A549 (cell line): ENCODE measurements around the gene APAF1. TPM values are rescaled to one million over a fixed set of nuclear protein-coding genes. Genes with fewer than 3 reads are reported as not detected.

ENCODE experiments used
- ATAC-seq, 2 experiments: fragments of 200-7000 bp in 1 of 2; fragments of >200 bp in 1 of 2; cut with Nextera tagmentation in 1 of 2; cut with Tn5 transposase in 1 of 2; 3 replicates each; pipeline versions ENCODE4 v1.8.0 to v1.9.1; 2018 to 2020; ENCODE audit warnings: mild to moderate bottlenecking in 1 of 2, moderate library complexity in 1 of 2
- CTCF ChIA-PET: fragments of 300-600 bp; sonication (Branson Sonifier 250); formaldehyde crosslinking; extraction: SDS; loops from one replicate; lab custom pipeline; 2021; ENCODE audit warnings: antibody characterized with exemption, inconsistent platforms; lab: Yijun Ruan, JAX
- POLR2A ChIA-PET: fragments of 350-600 bp; formaldehyde crosslinking; extraction: SDS; loops from one replicate; lab custom pipeline; 2021; ENCODE audit warnings: antibody characterized with exemption, inconsistent platforms; lab: Yijun Ruan, JAX
- DNase-seq, 2 experiments: peaks; one replicate each; pipeline versions ENCODE4 v3.0.0 to v3.0.0-alpha.2; 2011 to 2016; ENCODE audit warnings: low read depth in 1 of 2, low spot score in 1 of 2
- FAIRE-seq: peaks from 2 replicates; lab custom pipeline; 2011; peaks lifted over from hg19 to GRCh38; lab: Jason Lieb, UNC
- H3K27ac ChIP-seq, 2 experiments: fragments of >200 bp; sonication (Bioruptor Twin); formaldehyde crosslinking; 3 replicates each; pipeline ENCODE4 v1.5.1; 2016 to 2017
- H3K4me1 ChIP-seq: fragments of >200 bp; sonication (Bioruptor Twin); formaldehyde crosslinking; 3 replicates; pipeline ENCODE4 v1.6.1; 2016
- H3K4me2 ChIP-seq: fragments of >200 bp; sonication (Bioruptor Twin); formaldehyde crosslinking; 3 replicates; pipeline ENCODE4 v1.6.1; 2016
- H3K4me3 ChIP-seq: fragments of >200 bp; sonication (Bioruptor Twin); formaldehyde crosslinking; 3 replicates; pipeline ENCODE4 v1.5.1; 2016
- H3K9me3 ChIP-seq: fragments of >200 bp; sonication (Bioruptor Twin); formaldehyde crosslinking; 3 replicates; pipeline ENCODE4 v1.6.1; 2016
- BCL3 ChIP-seq: fragments of >200 bp; sonication (Bioruptor Twin); formaldehyde crosslinking; IDR thresholded peaks from 3 replicates; pipeline ENCODE4 v1.6.1; 2016
- CBX2 ChIP-seq: fragments of 200-600 bp; sonication (generic); IDR thresholded peaks from 2 replicates; pipeline ENCODE4 v1.6.1; 2016; ENCODE audit warnings: low read depth, mild to moderate bottlenecking, borderline replicate concordance
- CHD2 ChIP-seq: fragments of 150-350 bp; IDR thresholded peaks from 2 replicates; pipeline ENCODE4 v1.6.1; 2014; ENCODE audit warnings: low read length; ENCODE audit not compliant: partially characterized antibody
- CTCF ChIP-seq: fragments of >200 bp; sonication (Bioruptor Twin); formaldehyde crosslinking; IDR thresholded peaks from 3 replicates; pipeline ENCODE4 v1.5.1; 2016
- E2F6 ChIP-seq: IDR thresholded peaks from 2 replicates; pipeline ENCODE4 v1.6.1; 2012; ENCODE audit warnings: low read depth, borderline replicate concordance
- EHF ChIP-seq: fragments of 250-450 bp; sonication (Bioruptor Pico); IDR thresholded peaks from 2 replicates; pipeline ENCODE4 v1.5.0; 2020; ENCODE audit warnings: mild to moderate bottlenecking
- ELK1 ChIP-seq: fragments of 150-350 bp; IDR thresholded peaks from 2 replicates; pipeline ENCODE4 v1.6.1; 2014; ENCODE audit warnings: low read depth, mild to moderate bottlenecking, low read length
- ESRRA ChIP-seq: fragments of 150-350 bp; IDR thresholded peaks from 2 replicates; pipeline ENCODE4 v1.6.1; 2014; ENCODE audit warnings: mild to moderate bottlenecking, low read length, borderline replicate concordance
- FOXS1 ChIP-seq: fragments of 250-450 bp; sonication (Bioruptor Pico); IDR thresholded peaks from 2 replicates; pipeline ENCODE4 v1.5.0; 2020; ENCODE audit warnings: mild to moderate bottlenecking, moderate library complexity
- GATA3 ChIP-seq: IDR thresholded peaks from 2 replicates; pipeline ENCODE4 v1.6.1; 2012; ENCODE audit warnings: borderline replicate concordance
- HDAC2 ChIP-seq: fragments of 200-600 bp; sonication (generic); IDR thresholded peaks from 2 replicates; pipeline ENCODE4 v1.6.1; 2016
- HEYL ChIP-seq: fragments of 250-450 bp; sonication (Bioruptor Pico); IDR thresholded peaks from 2 replicates; pipeline ENCODE4 v1.8.0; 2021; ENCODE audit warnings: mild to moderate bottlenecking, moderate library complexity
- HOXA7 ChIP-seq: fragments of 250-450 bp; sonication (Bioruptor Pico); IDR thresholded peaks from 2 replicates; pipeline ENCODE4 v1.5.0; 2020; ENCODE audit warnings: mild to moderate bottlenecking, moderate library complexity
- HOXB5 ChIP-seq: fragments of 250-450 bp; sonication (Bioruptor Pico); IDR thresholded peaks from 2 replicates; pipeline ENCODE4 v1.5.0; 2020; ENCODE audit warnings: mild to moderate bottlenecking, moderate library complexity
- JUN ChIP-seq, 2 experiments: fragments of >200 bp; sonication (Bioruptor Twin); formaldehyde crosslinking; IDR thresholded peaks; 2 replicates in 1 of 2; 3 replicates in 1 of 2; pipeline ENCODE4 v1.6.1; 2016 to 2017
- JUNB ChIP-seq: fragments of >200 bp; sonication (Bioruptor Twin); formaldehyde crosslinking; IDR thresholded peaks from 2 replicates; pipeline ENCODE4 v1.6.1; 2016
- MAFK ChIP-seq: fragments of 450-650 bp; IDR thresholded peaks from 2 replicates; pipeline ENCODE4 v1.6.1; 2014; ENCODE audit not compliant: partially characterized antibody
- MAX ChIP-seq: IDR thresholded peaks from 2 replicates; pipeline ENCODE4 v1.6.1; 2012
- MYC ChIP-seq: IDR thresholded peaks from 2 replicates; pipeline ENCODE4 v1.6.1; 2012; ENCODE audit warnings: mild to moderate bottlenecking, inconsistent platforms, low read length, improper control_type of control experiment, borderline replicate concordance
- PBX3 ChIP-seq: IDR thresholded peaks from 2 replicates; pipeline ENCODE4 v1.6.1; 2012
- POLR2AphosphoS2 ChIP-seq: conservative IDR thresholded peaks from 2 replicates; pipeline ENCODE4 v1.6.1; 2012; ENCODE audit warnings: low read length, improper control_type of control experiment, inconsistent platforms
- RAD21 ChIP-seq, 2 experiments: fragments of >200 bp in 1 of 2; sonication (Bioruptor Twin) in 1 of 2; formaldehyde crosslinking in 1 of 2; IDR thresholded peaks in 1 of 2; conservative IDR thresholded peaks in 1 of 2; 2 replicates in 1 of 2; 3 replicates in 1 of 2; pipeline ENCODE4 v1.6.1; 2012 to 2018; ENCODE audit warnings: inconsistent platforms in 1 of 2
- RCOR1 ChIP-seq: fragments of 150-350 bp; IDR thresholded peaks from 2 replicates; pipeline ENCODE4 v1.6.1; 2014; ENCODE audit warnings: antibody characterized with exemption, low read length, low read depth
- RFX5 ChIP-seq: fragments of 450-650 bp; IDR thresholded peaks from 2 replicates; pipeline ENCODE4 v1.7.1; 2014; ENCODE audit warnings: antibody characterized with exemption, mild to moderate bottlenecking, moderate library complexity
- TFCP2L1 ChIP-seq: fragments of 250-450 bp; sonication (Bioruptor Pico); IDR thresholded peaks from 2 replicates; pipeline ENCODE4 v1.5.0; 2021; ENCODE audit warnings: mild to moderate bottlenecking
- ZC3H11A ChIP-seq: fragments of 450-650 bp; IDR thresholded peaks from 2 replicates; pipeline ENCODE4 v1.6.1; 2014; ENCODE audit warnings: antibody characterized with exemption, mild to moderate bottlenecking
- ZNF302 ChIP-seq: fragments of 250-450 bp; sonication (Bioruptor Pico); IDR thresholded peaks from 2 replicates; pipeline ENCODE4 v1.9.0; 2021; ENCODE audit warnings: inconsistent platforms, mild to moderate bottlenecking, moderate library complexity
- WGBS: methylation state at CpG from one replicate; pipeline ENCODE4 v1.1.6; 2017; ENCODE audit errors: missing lambda C conversion rate; 5-methylcytosine and 5-hydroxymethylcytosine counted together
- polyA plus RNA-seq, 4 experiments: library from polyadenylated mRNA; depleted of rRNA in 3 of 4; stranded (reverse); fragments of >200 nt; fragmentation: RNase III in 1 of 4; extraction: RNeasy Plus Mini Kit Qiagen cat#74134 plus additional on column Dnase treatment in 1 of 4; gene quantifications; 2 replicates in 3 of 4; 3 replicates in 1 of 4; pipeline ENCODE4 v1.2.3, GENCODE V29; 2011 to 2017

Gene APAF1
- polyA plus RNA-seq, 2 of the 4 experiments (the other 2 are of a cell fraction), result 13.2 to 15.7 TPM

GRCh38 chr12:98758331-98758730, 113.2 kb downstream of the APAF1 start:
- Histone ChIP-seq H3K4me2 (no peak overlapping the region), H3K4me3 (no peak overlapping the region), H3K9me3 (no peaks in the 10 kb centered on the region), H3K27ac (no peak overlapping the region), H3K4me1 (peaks cover 17% of the 10 kb centered on the region)
- no peak for ATAC-seq
- no peak for DNase-seq
- no peak for TF ChIP-seq CHD2
- TF ChIP-seq RAD21 (conservative IDR thresholded peaks at IDR 0.05 in 1 of 2, IDR thresholded peaks at IDR 0.05 in 1 of 2), result no peak
- TF ChIP-seq TFCP2L1, result no peak
- no peak for TF ChIP-seq POLR2AphosphoS2
- no peak for TF ChIP-seq ZNF302 (CRISPR knock-in tag)
- TF ChIP-seq ZC3H11A, result no peak
- no peak for TF ChIP-seq JUNB
- no peak for TF ChIP-seq HEYL (CRISPR knock-in tag)
- no peak for TF ChIP-seq E2F6
- TF ChIP-seq BCL3, result no peak
- TF ChIP-seq ELK1, result no peak
- no peak for TF ChIP-seq JUN (IDR thresholded peaks at IDR 0.05)
- TF ChIP-seq ESRRA, result no peak
- WGBS, result 74% methylated on average over 3 of the region's 3 CpGs
- FAIRE-seq, result no peak
- CTCF ChIA-PET, result interaction anchor here (1.3 to 1.7 kb wide), 2 partner anchors 8 to 15 kb away, joined by 3 to 4 read pairs; no protein-coding TSS in a partner anchor
- POLR2A ChIA-PET, result no interaction called here

GRCh38 chr12:98763656-98764055, 118.6 kb downstream of the APAF1 start:
- no peak for TF ChIP-seq ZNF302 (CRISPR knock-in tag)
- TF ChIP-seq MYC, result no peak
- TF ChIP-seq HOXA7 (CRISPR knock-in tag), result no peak
- no peak for TF ChIP-seq MAX
- no peak for TF ChIP-seq RAD21 (conservative IDR thresholded peaks at IDR 0.05 in 1 of 2, IDR thresholded peaks at IDR 0.05 in 1 of 2)
- TF ChIP-seq HOXB5 (CRISPR knock-in tag), result no peak
- TF ChIP-seq PBX3, result no peak
- TF ChIP-seq CTCF, result no peak
- no peak for TF ChIP-seq RFX5
- no peak for TF ChIP-seq BCL3
- no peak for TF ChIP-seq POLR2AphosphoS2
- no peak for TF ChIP-seq MAFK
- TF ChIP-seq GATA3, result no peak
- no peak for TF ChIP-seq RCOR1
- TF ChIP-seq HDAC2, result no peak
- TF ChIP-seq FOXS1 (CRISPR knock-in tag), result no peak
- no peak for TF ChIP-seq TFCP2L1
- TF ChIP-seq CBX2, result no peak
- TF ChIP-seq EHF (CRISPR knock-in tag), result no peak
- DNase-seq, result no peak
- Histone ChIP-seq H3K4me3 (no peak overlapping the region), H3K27ac (no peak overlapping the region), H3K4me1 (no peaks in the 10 kb centered on the region), H3K4me2 (no peak overlapping the region), H3K9me3 (no peaks in the 10 kb centered on the region)
- WGBS, result 79% methylated on average over 4 of the region's 4 CpGs
- CTCF ChIA-PET, result no interaction called here
- POLR2A ChIA-PET, result no interaction called here
- no peak for FAIRE-seq
- no peak for ATAC-seq
